Omental fat pad (tissue), 4 donors: ENCODE data around the gene RIN1. TPM values are rescaled to one million over a fixed set of nuclear protein-coding genes. Genes with fewer than 3 reads are reported as not detected.
"Not testable (repeated sequence)": the region's sequence is repeated elsewhere in the genome, so short reads cannot be mapped to it uniquely, and the experiment has no call there.

ENCODE experiments used
- ATAC-seq: fragments of 150-250 bp; one replicate; pipeline ENCODE4 v1.9.1; 2016; ENCODE audit warnings: mild to moderate bottlenecking, moderate library complexity; ENCODE audit not compliant: low FRiP score
- DNase-seq: peaks from one replicate; pipeline ENCODE4 v3.0.0-alpha.2; 2019; ENCODE audit warnings: low spot score
- total RNA-seq, 4 donors: library from RNA; depleted of rRNA; stranded (reverse); fragments of >200 nt; gene quantifications; one replicate each; pipeline ENCODE4 v1.1.0, GENCODE V29; 2016
- TF ChIP-seq, protein P1 (sequence below), 3 donors: fragments of 450-650 bp; IDR thresholded peaks; one replicate each; pipeline ENCODE4 v1.5.1; 2016 to 2017; ENCODE audit warnings: antibody characterized with exemption in 3 of 3, mild to moderate bottlenecking in 3 of 3, moderate library complexity in 2 of 3

Gene RIN1
- total RNA-seq, 4 donors from 2014 or later, result 2.9 to 34.6 (median 3.6) TPM

DNA sequence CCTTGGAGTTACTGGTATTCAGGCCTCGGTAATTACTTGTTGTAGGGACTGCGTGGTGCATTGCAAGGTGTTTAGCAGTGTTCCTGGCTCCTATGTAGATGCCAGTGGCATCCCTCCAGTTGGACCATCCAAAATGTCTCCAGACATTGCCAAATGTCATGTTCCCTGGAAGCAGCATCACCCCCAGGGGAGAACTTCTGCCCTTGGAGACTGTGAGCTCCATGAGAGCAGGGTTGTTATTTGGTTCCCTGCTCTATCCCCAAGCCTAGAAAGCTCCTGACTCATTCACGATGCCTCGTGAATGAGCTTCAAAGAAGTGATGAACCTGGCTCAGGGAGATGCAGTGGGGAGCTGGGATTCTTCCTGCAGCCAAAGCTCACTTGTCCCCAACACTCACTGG, 14.6 kb downstream of the RIN1 start:
- ATAC-seq, result no peak
- no peak for DNase-seq
- TF ChIP-seq, protein P1, sequence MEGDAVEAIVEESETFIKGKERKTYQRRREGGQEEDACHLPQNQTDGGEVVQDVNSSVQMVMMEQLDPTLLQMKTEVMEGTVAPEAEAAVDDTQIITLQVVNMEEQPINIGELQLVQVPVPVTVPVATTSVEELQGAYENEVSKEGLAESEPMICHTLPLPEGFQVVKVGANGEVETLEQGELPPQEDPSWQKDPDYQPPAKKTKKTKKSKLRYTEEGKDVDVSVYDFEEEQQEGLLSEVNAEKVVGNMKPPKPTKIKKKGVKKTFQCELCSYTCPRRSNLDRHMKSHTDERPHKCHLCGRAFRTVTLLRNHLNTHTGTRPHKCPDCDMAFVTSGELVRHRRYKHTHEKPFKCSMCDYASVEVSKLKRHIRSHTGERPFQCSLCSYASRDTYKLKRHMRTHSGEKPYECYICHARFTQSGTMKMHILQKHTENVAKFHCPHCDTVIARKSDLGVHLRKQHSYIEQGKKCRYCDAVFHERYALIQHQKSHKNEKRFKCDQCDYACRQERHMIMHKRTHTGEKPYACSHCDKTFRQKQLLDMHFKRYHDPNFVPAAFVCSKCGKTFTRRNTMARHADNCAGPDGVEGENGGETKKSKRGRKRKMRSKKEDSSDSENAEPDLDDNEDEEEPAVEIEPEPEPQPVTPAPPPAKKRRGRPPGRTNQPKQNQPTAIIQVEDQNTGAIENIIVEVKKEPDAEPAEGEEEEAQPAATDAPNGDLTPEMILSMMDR (IDR thresholded peaks at IDR 0.05), result no peak

DNA sequence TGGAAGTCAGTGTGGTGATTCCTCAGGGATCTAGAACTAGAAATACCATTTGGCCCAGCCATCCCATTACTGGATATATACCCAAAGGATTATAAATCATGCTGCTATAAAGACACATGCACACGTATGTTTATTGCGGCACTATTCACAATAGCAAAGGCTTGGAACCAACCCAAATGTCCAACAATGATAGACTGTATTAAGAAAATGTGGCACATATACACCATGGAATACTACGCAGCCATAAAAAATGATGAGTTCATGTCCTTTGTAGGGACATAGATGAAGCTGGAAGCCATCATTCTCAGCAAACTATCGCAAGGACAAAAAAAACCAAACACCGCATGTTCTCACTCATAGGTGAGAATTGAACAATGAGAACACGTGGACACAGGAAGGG, 15.5 kb downstream of the RIN1 start:
- DNase-seq, ATAC-seq: not testable (repeated sequence)

DNA sequence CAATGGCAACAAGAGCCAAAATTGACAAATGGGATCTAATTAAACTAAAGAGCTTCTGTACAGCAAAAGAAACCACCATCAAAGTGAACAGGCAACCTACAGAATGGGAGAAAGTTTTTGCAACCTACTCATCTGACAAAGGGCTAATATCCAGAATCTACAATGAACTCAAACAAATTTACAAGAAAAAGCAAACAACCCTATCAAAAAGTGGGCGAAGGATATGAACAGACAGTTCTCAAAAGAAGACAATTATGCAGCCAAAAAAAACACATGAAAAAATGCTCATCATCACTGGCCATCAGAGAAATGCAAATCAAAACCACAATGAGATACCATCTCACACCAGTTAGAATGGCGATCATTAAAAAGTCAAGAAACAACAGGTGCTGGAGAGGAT, 15.9 kb downstream of the RIN1 start:
- DNase-seq, ATAC-seq: not testable (repeated sequence)

DNA sequence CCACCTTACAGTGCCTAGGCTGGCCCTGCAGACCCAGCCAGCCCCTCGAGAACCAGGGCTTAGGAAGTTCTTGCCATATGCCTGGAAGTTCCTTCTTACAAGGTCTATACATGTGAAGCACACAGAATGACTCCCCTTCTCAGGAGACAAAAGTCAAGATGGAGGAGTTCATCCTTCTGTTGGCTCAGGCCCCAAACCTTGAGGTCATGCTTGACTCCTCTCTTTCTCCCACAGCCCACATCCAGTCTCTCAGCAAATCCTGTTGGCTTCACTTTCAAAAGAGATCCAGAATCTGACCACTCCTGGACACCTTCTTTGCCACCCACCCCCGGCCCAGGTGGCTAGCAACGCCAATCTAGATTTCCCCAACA, 17.6 kb downstream of the RIN1 start:
- TF ChIP-seq, protein P1 (IDR thresholded peaks at IDR 0.05), result no peak
- no peak for DNase-seq
- ATAC-seq, result peak; percentile 12

DNA sequence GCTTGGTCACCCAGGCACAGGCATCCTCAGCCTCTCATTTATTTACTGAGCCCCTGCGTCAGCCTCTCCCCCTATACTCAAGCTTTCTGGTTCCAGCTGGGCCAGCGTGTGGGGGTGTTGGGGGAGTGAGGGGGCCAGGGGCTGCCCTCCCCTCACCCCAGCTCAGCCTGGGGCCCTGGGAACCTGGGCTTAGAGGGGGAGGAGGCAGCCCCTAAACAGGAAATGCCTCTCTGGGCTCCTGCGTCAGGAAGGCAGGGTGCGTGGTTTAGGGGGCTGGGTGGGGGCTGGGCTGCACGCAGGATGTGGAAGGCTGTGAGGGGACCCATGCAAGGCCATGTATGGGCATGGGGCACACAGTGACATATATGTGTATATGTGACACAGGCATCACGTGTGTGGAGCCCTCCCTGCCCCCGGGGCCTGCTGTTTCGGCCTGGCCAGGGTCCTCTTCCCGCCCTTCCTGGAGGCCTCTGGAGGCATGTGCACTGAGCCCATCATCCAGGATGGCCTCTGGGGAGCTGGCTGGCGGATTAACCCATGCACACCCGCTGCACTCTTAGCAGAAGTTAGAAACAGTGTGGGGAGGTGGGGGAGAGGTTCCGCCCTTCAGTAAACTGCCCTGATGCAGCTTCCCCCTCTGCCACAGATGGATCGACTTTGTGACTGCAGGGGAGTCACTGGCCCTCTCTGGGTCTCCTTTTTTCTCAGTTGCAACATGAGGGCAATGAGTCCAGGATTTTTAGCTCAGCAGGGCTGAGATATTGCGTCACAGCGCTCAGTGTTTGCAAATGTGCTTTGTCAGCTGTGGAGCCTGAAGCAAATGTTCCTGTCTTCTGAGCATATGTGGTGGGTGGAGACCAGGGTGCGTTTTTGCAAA, 18.3 kb downstream of the RIN1 start:
- TF ChIP-seq, protein P1 (IDR thresholded peaks at IDR 0.05), result no peak
- ATAC-seq, result peak; percentile 47
- no peak for DNase-seq

DNA sequence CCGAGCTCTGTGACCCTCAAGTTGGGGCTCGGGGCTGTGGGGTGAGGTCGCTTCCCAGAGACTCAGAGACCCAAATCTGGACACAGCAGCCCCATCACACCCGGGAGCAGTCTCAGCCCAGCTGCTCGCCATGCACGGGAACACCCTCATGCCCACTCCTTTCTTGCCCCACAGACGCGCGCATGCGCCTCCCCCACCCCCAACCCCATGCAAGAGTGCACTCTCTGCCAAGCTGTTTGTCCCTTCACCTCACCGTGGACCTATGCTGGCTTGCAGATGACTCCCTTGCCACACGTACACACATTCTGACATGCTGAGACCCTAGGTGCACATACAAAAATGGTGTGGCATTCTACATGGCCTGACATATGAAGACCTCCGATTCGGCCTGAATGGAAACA, 18.9 kb downstream of the RIN1 start:
- no peak for ATAC-seq
- TF ChIP-seq, protein P1 (IDR thresholded peaks at IDR 0.05), result no peak
- DNase-seq, result no peak

DNA sequence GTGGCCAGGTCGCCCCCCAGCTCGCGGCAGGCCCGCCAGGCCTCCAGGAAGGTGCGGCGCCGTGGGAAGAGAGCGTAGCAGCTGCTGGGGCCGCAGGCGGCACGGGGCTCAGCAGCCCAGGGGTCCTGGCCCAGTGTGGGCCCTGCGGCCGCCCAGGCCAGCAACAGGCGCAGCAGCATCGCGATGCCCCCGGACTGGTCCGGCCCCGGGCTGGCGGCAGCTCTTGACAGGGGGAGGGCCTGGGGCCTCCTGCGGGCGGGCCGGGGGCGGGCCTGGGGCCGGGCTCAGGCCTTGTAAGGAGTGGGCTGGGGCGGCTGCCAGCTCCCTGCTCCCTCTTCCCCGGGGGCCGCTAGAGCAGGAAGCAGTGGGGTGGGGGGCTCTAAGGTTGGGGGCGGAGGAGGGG, 19.4 kb downstream of the RIN1 start, which contains the start of gene CD248:
TSS of gene CD248 (minus strand) at position 196 of the 403 bp plus-strand sequence. CDS start at position 179, 17 bp downstream.
- DNase-seq (no peak), ATAC-seq (no peak)
- TF ChIP-seq, protein P1 (IDR thresholded peaks at IDR 0.05), result no peak
